Measurements from ENCODE around the gene LMF1. TPM values are rescaled to one million over a fixed set of nuclear protein-coding genes. Genes with fewer than 3 reads are reported as not detected.

LMF1 gene
- total RNA-seq, 1 experiment from 2014 or later = 12.8 TPM

GRCh38 chr16:868386-868755, 102.4 kb downstream of the LMF1 start (continued):
- TF ChIP-seq, protein P1, sequence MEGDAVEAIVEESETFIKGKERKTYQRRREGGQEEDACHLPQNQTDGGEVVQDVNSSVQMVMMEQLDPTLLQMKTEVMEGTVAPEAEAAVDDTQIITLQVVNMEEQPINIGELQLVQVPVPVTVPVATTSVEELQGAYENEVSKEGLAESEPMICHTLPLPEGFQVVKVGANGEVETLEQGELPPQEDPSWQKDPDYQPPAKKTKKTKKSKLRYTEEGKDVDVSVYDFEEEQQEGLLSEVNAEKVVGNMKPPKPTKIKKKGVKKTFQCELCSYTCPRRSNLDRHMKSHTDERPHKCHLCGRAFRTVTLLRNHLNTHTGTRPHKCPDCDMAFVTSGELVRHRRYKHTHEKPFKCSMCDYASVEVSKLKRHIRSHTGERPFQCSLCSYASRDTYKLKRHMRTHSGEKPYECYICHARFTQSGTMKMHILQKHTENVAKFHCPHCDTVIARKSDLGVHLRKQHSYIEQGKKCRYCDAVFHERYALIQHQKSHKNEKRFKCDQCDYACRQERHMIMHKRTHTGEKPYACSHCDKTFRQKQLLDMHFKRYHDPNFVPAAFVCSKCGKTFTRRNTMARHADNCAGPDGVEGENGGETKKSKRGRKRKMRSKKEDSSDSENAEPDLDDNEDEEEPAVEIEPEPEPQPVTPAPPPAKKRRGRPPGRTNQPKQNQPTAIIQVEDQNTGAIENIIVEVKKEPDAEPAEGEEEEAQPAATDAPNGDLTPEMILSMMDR (IDR thresholded peaks at IDR 0.05 in 2 of 3, conservative IDR thresholded peaks at IDR 0.05 in 1 of 3; ENCODE audit: borderline replicate concordance in 1 of 3, insufficient read depth in 1 of 3, low read depth in 2 of 3, low read length in 2 of 3) = no peak
- TF ChIP-seq JUND (IDR thresholded peaks at IDR 0.05) (no peak), YY1 (IDR thresholded peaks at IDR 0.05; ENCODE audit: extremely low read depth, insufficient replicate concordance, low read depth, low read length) (no peak), EZH2phosphoT487 (IDR thresholded peaks at IDR 0.05; ENCODE audit: borderline replicate concordance) (no peak), ELF1 (IDR thresholded peaks at IDR 0.05; ENCODE audit: borderline replicate concordance, low read depth) (no peak)

GRCh38 chr16:867421-868385, 103.1 kb downstream of the LMF1 start:
- H3K79me2 ChIP-seq (ENCODE audit: insufficient read depth, low read length) = no peaks in the 10 kb centered on the region
- ChIA-PET POLR2A (no interaction called here), RAD21 (ENCODE audit: low non-redundant PET in 1 of 2, low total read pairs in 2 of 2, uncharacterized antibody in 2 of 2, unreplicated experiment in 2 of 2) (no interaction called here), CTCF (interaction anchor here (1.1 kb wide), 1 partner anchor 11 kb away, joined by 3 read pairs; no protein-coding TSS in a partner anchor)
- no peaks in the 10 kb centered on the region for H4K20me1 ChIP-seq (ENCODE audit: insufficient read depth)
- no peaks in the 10 kb centered on the region for H3K27me3 ChIP-seq (ENCODE audit: insufficient read depth, low read length)
- no peak overlapping the region for H3K27ac ChIP-seq (ENCODE audit: low read depth, low read length)
- intact Hi-C loops (cut with micrococcal nuclease) = no loop called here
- H3K4me1 ChIP-seq (ENCODE audit: control insufficient read depth in 1 of 2, insufficient read depth in 2 of 2, low read length in 2 of 2) = no peaks in the 10 kb centered on the region
- no peak for DNase-seq (ENCODE audit: low read depth, low spot score)
- no TSS peak for BruUV-seq (replicated peaks)
- H3K9me2 ChIP-seq (ENCODE audit: insufficient read depth) = no peaks in the 10 kb centered on the region
- H2AFZ ChIP-seq (ENCODE audit: low read depth, low read length, poor library complexity, severe bottlenecking) = no peak overlapping the region
- ATAC-seq = no peak
- no peak overlapping the region for H3K9ac ChIP-seq (ENCODE audit: low read length)
- no peak for TF ChIP-seq ATF3 (IDR thresholded peaks at IDR 0.05)
- TF ChIP-seq FOSL1 (IDR thresholded peaks at IDR 0.05; ENCODE audit: low read depth) = no peak
- TF ChIP-seq POLR2A (IDR thresholded peaks at IDR 0.05; ENCODE audit: borderline replicate concordance, extremely low read depth, insufficient read depth, insufficient read length) = no peak
- no peak for TF ChIP-seq EZH2 (IDR thresholded peaks at IDR 0.05)
- TF ChIP-seq ZNF274 (IDR thresholded peaks at IDR 0.05; ENCODE audit: low read depth, low read length) = no peak
- TF ChIP-seq ZFX (IDR thresholded peaks at IDR 0.05) = no peak
- no peak for TF ChIP-seq CBX3 (IDR thresholded peaks at IDR 0.05; ENCODE audit: low read depth)
- no peak for TF ChIP-seq CEBPB (IDR thresholded peaks at IDR 0.05; ENCODE audit: low read depth)
- no peaks in the 10 kb centered on the region for H3K36me3 ChIP-seq (ENCODE audit: control insufficient read depth in 1 of 2, insufficient read depth in 2 of 2, low read length in 2 of 2)
- no peaks in the 10 kb centered on the region for H3K9me3 ChIP-seq (ENCODE audit: control insufficient read depth in 1 of 2, insufficient read depth in 1 of 2, low read depth in 1 of 2, low read length in 2 of 2)
- no peak overlapping the region for H3K4me3 ChIP-seq (replicated peaks in 1 of 2; ENCODE audit: low read depth in 1 of 2, low read length in 2 of 2)
- H3K4me2 ChIP-seq (ENCODE audit: low read length) = no peak overlapping the region

Data from HCT116 (cell line).